Mesothelial cell of epicardium (in vitro differentiated cells): ENCODE measurements around the gene TRPT1. TPM values are rescaled to one million over a fixed set of nuclear protein-coding genes. Genes with fewer than 3 reads are reported as not detected.

ENCODE experiments used
- DNase-seq, 2 experiments: peaks; one replicate each; pipeline ENCODE4 v3.0.0; 2021; ENCODE audit warnings: low spot score in 2 of 2; ENCODE audit not compliant: unreplicated experiment in 2 of 2
- H3K27ac Mint-ChIP-seq: 2 replicates; pipeline ENCODE4 v1.8.0; 2021; ENCODE audit warnings: mixed read lengths
- H3K27me3 Mint-ChIP-seq: 2 replicates; pipeline ENCODE4 v1.8.0; 2021; ENCODE audit warnings: low read depth, mixed read lengths
- H3K36me3 Mint-ChIP-seq: 2 replicates; pipeline ENCODE4 v1.8.0; 2021; ENCODE audit warnings: mixed read lengths
- H3K4me1 Mint-ChIP-seq: 2 replicates; pipeline ENCODE4 v1.8.0; 2021; ENCODE audit warnings: mixed read lengths
- H3K4me3 Mint-ChIP-seq: 2 replicates; pipeline ENCODE4 v1.8.0; 2021; ENCODE audit warnings: mild to moderate bottlenecking, moderate library complexity, mixed read lengths
- H3K9me3 Mint-ChIP-seq: 2 replicates; pipeline ENCODE4 v1.8.0; 2021; ENCODE audit warnings: mixed read lengths
- CTCF ChIP-seq: fragments of 200-600 bp; sonication (generic); IDR thresholded peaks from one replicate; pipeline ENCODE4 v1.5.0; 2021; ENCODE audit warnings: antibody characterized with exemption; ENCODE audit not compliant: unreplicated experiment
- total RNA-seq: library from RNA; stranded (reverse); gene quantifications from 3 replicates; pipeline ENCODE4 v1.2.1, GENCODE V29; 2021

The TRPT1 gene
- total RNA-seq, 1 donor from 2014 or later: 41.1 TPM

- no peaks in the 10 kb centered on the region for H3K27me3 Mint-ChIP-seq
- no peaks in the 10 kb centered on the region for H3K9me3 Mint-ChIP-seq
- peaks cover 17% of the 10 kb centered on the region for H3K4me1 Mint-ChIP-seq
- H3K36me3 Mint-ChIP-seq: peaks cover 3% of the 10 kb centered on the region
- no peak overlapping the region for H3K4me3 Mint-ChIP-seq
- DNase-seq: no peak
- no peak for TF ChIP-seq CTCF
- H3K27ac Mint-ChIP-seq: no peak overlapping the region
Measured at GRCh38 chr11:64186492-64187165, 39.4 kb downstream of the TRPT1 start.

- peak within 1 kb of the TSS; percentile 96 for H3K4me3 Mint-ChIP-seq
- peaks cover 3% of the 10 kb centered on the region for H3K36me3 Mint-ChIP-seq
Measured at GRCh38 chr11:64185693-64186491, 40.1 kb downstream of the TRPT1 start, which contains the start of gene STIP1. Gene STIP1, plus strand, starts transcription at chr11:64186171. Its CDS starts 91 bp downstream, at chr11:64186262.

GRCh38 chr11:64185175-64185692 is 40.8 kb downstream of the TRPT1 start:
- H3K27me3 Mint-ChIP-seq: no peaks in the 10 kb centered on the region
- peak overlapping the region; percentile 99 for H3K27ac Mint-ChIP-seq
- H3K4me3 Mint-ChIP-seq: peak overlapping the region; percentile 96
- no peaks in the 10 kb centered on the region for H3K9me3 Mint-ChIP-seq
- peaks cover 30% of the 10 kb centered on the region for H3K4me1 Mint-ChIP-seq
- TF ChIP-seq CTCF: no peak
- peaks cover 3% of the 10 kb centered on the region for H3K36me3 Mint-ChIP-seq
- DNase-seq: peak in 1 of 2 experiments; percentile 53

More at GRCh38 chr11:64185693-64186491, 40.1 kb downstream of the TRPT1 start, which contains the start of gene STIP1:
- Mint-ChIP-seq H3K4me1 (peaks cover 25% of the 10 kb centered on the region), H3K27ac (peak within 1 kb of the TSS; percentile 99), H3K9me3 (no peaks in the 10 kb centered on the region), H3K27me3 (no peaks in the 10 kb centered on the region)
- TF ChIP-seq CTCF: no peak
- peak; percentile 98 to 99 for DNase-seq

- Mint-ChIP-seq H3K36me3 (no peaks in the 10 kb centered on the region), H3K27ac (peak overlapping the region; percentile 59), H3K9me3 (no peaks in the 10 kb centered on the region), H3K4me3 (peak overlapping the region; percentile 50), H3K27me3 (no peaks in the 10 kb centered on the region), H3K4me1 (peaks cover 30% of the 10 kb centered on the region)
- no peak for TF ChIP-seq CTCF
- DNase-seq: no peak
Measured at GRCh38 chr11:64183890-64184289, 42.1 kb downstream of the TRPT1 start.

GRCh38 chr11:64181506-64182411 is 44.2 kb downstream of the TRPT1 start:
- H3K36me3 Mint-ChIP-seq: no peaks in the 10 kb centered on the region
- peak overlapping the region; percentile 41 for H3K4me3 Mint-ChIP-seq
- H3K9me3 Mint-ChIP-seq: no peaks in the 10 kb centered on the region
- DNase-seq: peak; percentile 55 to 71
- H3K27me3 Mint-ChIP-seq: no peaks in the 10 kb centered on the region
- no peak for TF ChIP-seq CTCF
- peak overlapping the region; percentile 91 for H3K27ac Mint-ChIP-seq
- H3K4me1 Mint-ChIP-seq: peaks cover 30% of the 10 kb centered on the region
